GM18505 (cell line): Measurements from ENCODE around the gene IL16.

Experiments used
- ATAC-seq: cut with Tn5 transposase; IDR thresholded peaks from one replicate; pipeline ENCODE4 v1.9.1; 2021; ENCODE audit not compliant: unreplicated experiment
- POLR2A ChIP-seq: IDR thresholded peaks from 4 replicates; pipeline ENCODE4 v1.6.1; 2011; ENCODE audit warnings: borderline replicate concordance; ENCODE audit not compliant: insufficient read depth, insufficient read length; ENCODE audit errors: extremely low read depth

IL16 gene

GRCh38 chr15:81163961-81164800 is 32.5 kb upstream of the IL16 start:
- no peak for TF ChIP-seq POLR2A
- ATAC-seq = no peak

- no peak for ATAC-seq
- no peak for TF ChIP-seq POLR2A
Measured at GRCh38 chr15:81165535-81165934, 31.1 kb upstream of the IL16 start.

DNA sequence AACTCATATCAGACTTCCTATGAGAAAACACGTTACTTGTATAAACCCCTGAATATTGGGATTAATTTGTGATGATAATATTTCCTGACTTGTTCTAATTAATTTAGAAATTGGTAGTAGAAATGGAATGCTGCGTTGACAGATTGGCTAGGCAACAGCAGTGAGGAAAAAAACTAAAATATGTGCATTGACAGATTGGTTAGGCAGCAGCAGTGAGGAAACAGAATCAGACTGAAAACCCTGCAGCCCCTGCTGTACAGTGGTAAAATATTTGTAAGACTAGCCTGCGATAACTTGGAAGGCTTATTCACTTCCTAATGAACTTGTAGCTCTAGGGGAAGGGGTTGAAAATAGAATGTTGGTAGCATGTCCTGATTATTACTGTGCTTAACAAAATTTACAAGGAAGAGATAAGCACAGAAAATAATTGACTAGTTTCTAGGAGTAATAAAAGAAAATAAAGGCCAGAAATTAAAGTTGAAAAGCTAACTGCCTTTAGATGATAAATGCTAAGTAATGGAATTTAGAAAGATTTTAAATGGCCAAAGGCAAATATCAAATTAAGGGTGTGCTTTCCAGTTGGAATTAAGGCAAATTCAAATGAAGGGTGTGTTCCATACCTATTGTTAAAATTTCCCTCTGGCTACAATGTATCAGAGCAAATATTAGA is 29.9 kb upstream of the IL16 start:
- no peak for TF ChIP-seq POLR2A

GRCh38 chr15:81168131-81168526 is 28.6 kb upstream of the IL16 start:
- no peak for ATAC-seq
- no peak for TF ChIP-seq POLR2A

More for the DNA sequence above, 29.9 kb upstream of the IL16 start:
- ATAC-seq = no peak

DNA sequence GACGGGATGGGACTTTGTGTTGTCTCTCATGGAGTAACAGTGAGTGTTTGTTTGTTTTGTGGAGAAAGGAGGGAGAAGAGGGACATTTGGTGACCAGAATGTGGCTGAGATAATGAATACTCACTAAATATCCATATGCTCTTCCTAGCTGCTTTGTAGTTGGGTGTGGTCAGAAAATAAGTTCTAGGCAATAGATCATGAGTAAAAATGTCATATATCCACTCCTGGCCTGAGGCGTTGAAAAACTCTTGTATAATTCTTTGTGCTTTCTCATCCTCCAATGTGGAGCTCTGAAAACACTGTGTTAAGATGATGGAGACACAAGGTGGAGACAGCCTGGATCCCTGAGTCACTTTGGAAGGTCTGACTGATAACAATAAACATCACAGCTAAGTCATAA is 28.0 kb upstream of the IL16 start:
- ATAC-seq = no peak
- TF ChIP-seq POLR2A = no peak

GRCh38 chr15:81170511-81170910 is 26.2 kb upstream of the IL16 start:
- ATAC-seq = no peak
- TF ChIP-seq POLR2A = no peak

DNA sequence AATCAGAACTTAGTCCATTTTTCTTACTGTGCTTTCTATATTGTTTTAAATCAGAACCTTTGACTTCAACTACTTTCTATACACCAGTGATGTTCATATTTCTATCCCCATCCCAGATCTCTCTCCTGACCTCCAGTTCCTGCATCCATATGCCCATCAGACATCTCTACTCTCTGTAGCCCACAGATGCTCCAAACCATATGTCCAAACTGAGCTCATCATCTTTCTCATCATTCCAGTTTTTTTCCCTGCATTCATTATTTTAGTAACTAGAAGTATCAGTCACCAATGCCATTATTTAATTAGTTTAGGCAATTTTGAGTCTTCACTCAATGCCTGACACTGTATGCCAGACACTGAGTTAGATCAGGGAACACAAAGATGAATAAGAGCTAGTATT is 25.4 kb upstream of the IL16 start:
- TF ChIP-seq POLR2A = no peak
- ATAC-seq = no peak

DNA sequence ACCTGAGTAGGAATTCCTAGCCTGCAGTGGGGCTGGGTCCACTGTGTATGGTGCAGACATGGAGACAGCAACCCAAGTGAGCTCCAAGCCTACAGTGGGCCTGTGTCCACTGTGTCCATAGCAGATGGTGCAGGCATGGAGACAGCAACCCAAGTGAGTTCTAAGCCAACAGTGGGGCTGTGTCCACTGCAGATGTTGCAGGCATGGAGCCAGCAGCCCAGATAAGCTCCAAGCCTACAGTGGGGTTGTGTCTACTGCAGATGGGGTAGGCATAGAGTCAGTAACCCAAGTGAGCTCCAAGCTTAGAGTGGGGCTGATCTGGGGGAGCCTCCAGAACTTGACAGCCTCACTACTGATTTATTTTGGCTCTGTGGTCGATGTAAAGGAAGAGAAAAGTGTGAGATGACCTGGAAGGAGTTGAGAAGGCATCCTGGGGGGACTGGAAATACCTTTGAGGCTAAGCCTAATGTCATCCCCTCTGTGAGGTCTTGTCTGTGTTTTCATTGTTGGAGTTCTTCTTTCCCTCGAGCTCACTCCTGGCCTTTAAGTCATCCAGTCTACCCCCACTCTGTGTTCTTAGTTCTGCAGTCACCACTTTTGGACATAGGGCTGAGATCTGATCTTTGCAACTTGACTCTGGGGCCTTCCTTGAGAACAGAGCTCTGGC is 22.4 kb upstream of the IL16 start:
- no peak for TF ChIP-seq POLR2A
- no peak for ATAC-seq

DNA sequence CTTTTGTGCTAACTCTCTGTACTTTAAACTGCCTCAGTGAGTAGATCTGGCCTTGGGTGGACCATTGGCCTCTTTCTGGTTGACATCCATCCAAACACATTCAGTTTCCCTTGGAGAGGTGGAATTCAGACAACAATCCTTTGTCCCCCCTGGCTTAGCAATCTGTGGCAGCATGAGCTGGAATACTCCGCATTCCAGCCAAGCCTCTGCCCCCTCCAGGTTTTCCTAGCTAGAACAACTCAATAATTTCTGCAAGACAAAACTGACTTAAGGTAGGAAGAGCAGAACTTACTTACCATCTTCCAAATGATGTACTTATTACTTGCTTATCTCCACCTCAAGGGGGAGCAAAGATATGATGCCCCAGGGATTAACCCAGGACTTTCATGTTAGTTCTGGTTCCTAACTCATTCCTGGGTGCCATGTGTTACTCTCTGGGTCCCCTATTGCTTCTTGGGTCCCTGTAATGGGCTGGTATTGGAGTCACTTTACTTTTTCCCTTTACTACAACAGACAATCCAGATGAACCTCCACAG is 21.8 kb upstream of the IL16 start:
- ATAC-seq = no peak
- TF ChIP-seq POLR2A = no peak

DNA sequence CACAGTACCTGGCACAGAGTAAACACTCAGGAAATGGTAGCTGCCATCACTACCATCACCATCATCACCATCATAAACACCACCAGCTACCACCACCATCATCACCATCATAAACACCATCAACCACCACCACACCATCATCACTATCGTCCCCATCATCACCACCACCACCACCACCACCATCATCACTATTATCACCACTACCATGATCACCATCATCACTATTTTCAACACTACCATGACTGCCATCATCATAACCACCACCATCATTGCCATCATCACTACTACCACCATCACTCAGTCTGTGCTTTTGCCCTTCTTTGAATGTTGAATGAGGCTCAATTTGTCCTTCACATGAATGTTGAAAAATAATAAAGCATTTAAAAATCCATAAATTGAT is 21.2 kb upstream of the IL16 start:
- no peak for ATAC-seq
- no peak for TF ChIP-seq POLR2A

DNA sequence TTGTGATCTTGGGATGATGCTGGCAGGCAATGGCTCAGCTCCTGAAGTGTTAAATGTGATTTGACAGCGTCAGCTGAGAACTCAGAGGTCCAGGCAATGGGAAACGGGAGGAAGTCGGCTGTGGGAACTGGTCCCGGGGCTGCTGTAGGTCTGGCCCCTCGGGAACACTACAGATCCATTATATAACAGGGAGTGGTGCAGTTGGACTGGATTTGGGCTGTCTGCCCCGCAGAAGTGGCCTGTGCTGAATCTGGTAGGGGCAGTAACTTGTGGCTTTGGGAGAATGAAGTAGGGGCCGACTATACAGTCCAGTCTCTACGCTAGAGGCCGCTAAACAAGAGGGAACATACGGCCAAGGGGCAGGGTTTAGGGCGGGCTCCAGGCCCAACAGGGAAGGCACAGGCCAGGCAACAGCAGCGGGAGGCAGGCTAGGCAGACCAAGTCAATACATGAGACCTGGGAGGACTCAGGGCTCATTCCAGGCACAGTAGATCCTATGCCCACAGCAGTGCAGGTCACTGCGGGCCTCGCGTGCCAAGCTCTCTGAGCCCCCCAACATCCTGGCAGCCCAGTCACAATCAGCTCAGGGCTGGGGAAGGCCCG is 20.3 kb upstream of the IL16 start:
- ATAC-seq = no peak

GRCh38 chr15:81178365-81178764 is 18.3 kb upstream of the IL16 start:
- no peak for ATAC-seq
- TF ChIP-seq POLR2A = no peak

More for the DNA sequence above, 20.3 kb upstream of the IL16 start:
- TF ChIP-seq POLR2A = no peak

- TF ChIP-seq POLR2A = no peak
- ATAC-seq = no peak
Measured at GRCh38 chr15:81181220-81181619, 15.5 kb upstream of the IL16 start.
